ENCODE results near the gene MRPL51. TPM values are rescaled to one million over a fixed set of nuclear protein-coding genes. Genes with fewer than 3 reads are reported as not detected.

Gene MRPL51
- total and polyA plus RNA-seq, 9 of the 15 experiments (the other 6 are each of a cell fraction or from before 2014, with no cell fraction given), result 127 to 727 (median 208) TPM

DNA sequence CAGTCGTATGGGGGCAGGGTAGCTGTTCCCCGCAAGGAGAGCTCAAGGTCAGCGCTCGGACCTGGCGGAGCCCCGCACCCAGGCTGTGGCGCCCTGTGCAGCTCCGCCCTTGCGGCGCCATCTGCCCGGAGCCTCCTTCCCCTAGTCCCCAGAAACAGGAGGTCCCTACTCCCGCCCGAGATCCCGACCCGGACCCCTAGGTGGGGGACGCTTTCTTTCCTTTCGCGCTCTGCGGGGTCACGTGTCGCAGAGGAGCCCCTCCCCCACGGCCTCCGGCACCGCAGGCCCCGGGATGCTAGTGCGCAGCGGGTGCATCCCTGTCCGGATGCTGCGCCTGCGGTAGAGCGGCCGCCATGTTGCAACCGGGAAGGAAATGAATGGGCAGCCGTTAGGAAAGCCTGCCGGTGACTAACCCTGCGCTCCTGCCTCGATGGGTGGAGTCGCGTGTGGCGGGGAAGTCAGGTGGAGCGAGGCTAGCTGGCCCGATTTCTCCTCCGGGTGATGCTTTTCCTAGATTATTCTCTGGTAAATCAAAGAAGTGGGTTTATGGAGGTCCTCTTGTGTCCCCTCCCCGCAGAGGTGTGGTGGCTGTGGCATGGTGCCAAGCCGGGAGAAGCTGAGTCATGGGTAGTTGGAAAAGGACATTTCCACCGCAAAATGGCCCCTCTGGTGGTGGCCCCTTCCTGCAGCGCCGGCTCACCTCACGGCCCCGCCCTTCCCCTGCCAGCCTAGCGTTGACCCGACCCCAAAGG is 42.1 kb upstream of the MRPL51 start (continued):
- TF ChIP-seq, protein P1, sequence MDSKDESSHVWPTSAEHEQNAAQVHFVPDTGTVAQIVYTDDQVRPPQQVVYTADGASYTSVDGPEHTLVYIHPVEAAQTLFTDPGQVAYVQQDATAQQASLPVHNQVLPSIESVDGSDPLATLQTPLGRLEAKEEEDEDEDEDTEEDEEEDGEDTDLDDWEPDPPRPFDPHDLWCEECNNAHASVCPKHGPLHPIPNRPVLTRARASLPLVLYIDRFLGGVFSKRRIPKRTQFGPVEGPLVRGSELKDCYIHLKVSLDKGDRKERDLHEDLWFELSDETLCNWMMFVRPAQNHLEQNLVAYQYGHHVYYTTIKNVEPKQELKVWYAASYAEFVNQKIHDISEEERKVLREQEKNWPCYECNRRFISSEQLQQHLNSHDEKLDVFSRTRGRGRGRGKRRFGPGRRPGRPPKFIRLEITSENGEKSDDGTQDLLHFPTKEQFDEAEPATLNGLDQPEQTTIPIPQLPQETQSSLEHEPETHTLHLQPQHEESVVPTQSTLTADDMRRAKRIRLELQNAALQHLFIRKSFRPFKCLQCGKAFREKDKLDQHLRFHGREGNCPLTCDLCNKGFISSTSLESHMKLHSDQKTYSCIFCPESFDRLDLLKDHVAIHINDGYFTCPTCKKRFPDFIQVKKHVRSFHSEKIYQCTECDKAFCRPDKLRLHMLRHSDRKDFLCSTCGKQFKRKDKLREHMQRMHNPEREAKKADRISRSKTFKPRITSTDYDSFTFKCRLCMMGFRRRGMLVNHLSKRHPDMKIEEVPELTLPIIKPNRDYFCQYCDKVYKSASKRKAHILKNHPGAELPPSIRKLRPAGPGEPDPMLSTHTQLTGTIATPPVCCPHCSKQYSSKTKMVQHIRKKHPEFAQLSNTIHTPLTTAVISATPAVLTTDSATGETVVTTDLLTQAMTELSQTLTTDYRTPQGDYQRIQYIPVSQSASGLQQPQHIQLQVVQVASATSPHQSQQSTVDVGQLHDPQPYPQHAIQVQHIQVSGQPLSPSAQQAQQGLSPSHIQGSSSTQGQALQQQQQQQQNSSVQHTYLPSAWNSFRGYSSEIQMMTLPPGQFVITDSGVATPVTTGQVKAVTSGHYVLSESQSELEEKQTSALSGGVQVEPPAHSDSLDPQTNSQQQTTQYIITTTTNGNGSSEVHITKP (IDR thresholded peaks at IDR 0.05; ENCODE audit: partially characterized antibody), result peak; percentile 64
- TF ChIP-seq SIN3A (IDR thresholded peaks at IDR 0.05; ENCODE audit: borderline replicate concordance in 2 of 2, control insufficient read depth in 1 of 2, low read depth in 2 of 2, low read length in 2 of 2) (peak; percentile 19 to 60; a peak in 1 of 4 replicates), KAT7 (CRISPR knock-in tag; IDR thresholded peaks at IDR 0.05; ENCODE audit: borderline replicate concordance) (0 out of 2 replicates have a peak, but pooled peaks have one; percentile 71), ATF7 (IDR thresholded peaks at IDR 0.05) (peak; percentile 38; the same call in 1 of the 2 replicates), POLR2AphosphoS2 (IDR thresholded peaks at IDR 0.05; ENCODE audit: low read length) (no peak), FOSL1 (tag; conservative IDR thresholded peaks at IDR 0.05) (peak; percentile 41), HMGN3 (IDR thresholded peaks at IDR 0.05; ENCODE audit: borderline replicate concordance, extremely low read depth, insufficient read length, low read depth, low read length) (peak; percentile 41), JUN (IDR thresholded peaks at IDR 0.05; ENCODE audit: borderline replicate concordance, low read depth, low read length) (no peak), JUN (CRISPR knock-in tag; IDR thresholded peaks at IDR 0.05; ENCODE audit: borderline replicate concordance) (no peak), PRPF4 (IDR thresholded peaks at IDR 0.05; ENCODE audit: insufficient read depth, low read depth, low read length, poor library complexity, severe bottlenecking) (peak; percentile 89), ZNF324 (CRISPR knock-in tag; IDR thresholded peaks at IDR 0.05) (no peak), RB1 (IDR thresholded peaks at IDR 0.05; ENCODE audit: low read depth) (peak; percentile 10; the same call in 1 of the 2 replicates), FIP1L1 (IDR thresholded peaks at IDR 0.05; ENCODE audit: low read depth, low read length, poor library complexity, severe bottlenecking) (peak; percentile 83), ZNF165 (CRISPR knock-in tag; IDR thresholded peaks at IDR 0.05; ENCODE audit: borderline replicate concordance) (no peak), SIX5 (IDR thresholded peaks at IDR 0.05; ENCODE audit: borderline replicate concordance in 1 of 2, insufficient read depth in 1 of 2, low read depth in 1 of 2, low read length in 2 of 2) (no peak), NRF1 (conservative IDR thresholded peaks at IDR 0.05 in 1 of 2, IDR thresholded peaks at IDR 0.05 in 1 of 2) (peak; percentile 69 to 76), MYC (IDR thresholded peaks at IDR 0.05; ENCODE audit: low read depth, low read length) (peak; percentile 32; the same call in 1 of the 2 replicates), MYC (CRISPR knock-in tag; IDR thresholded peaks at IDR 0.05; ENCODE audit: borderline replicate concordance, low read depth) (peak; percentile 43; the same call in 1 of the 2 replicates)
- TF ChIP-seq, protein P2, sequence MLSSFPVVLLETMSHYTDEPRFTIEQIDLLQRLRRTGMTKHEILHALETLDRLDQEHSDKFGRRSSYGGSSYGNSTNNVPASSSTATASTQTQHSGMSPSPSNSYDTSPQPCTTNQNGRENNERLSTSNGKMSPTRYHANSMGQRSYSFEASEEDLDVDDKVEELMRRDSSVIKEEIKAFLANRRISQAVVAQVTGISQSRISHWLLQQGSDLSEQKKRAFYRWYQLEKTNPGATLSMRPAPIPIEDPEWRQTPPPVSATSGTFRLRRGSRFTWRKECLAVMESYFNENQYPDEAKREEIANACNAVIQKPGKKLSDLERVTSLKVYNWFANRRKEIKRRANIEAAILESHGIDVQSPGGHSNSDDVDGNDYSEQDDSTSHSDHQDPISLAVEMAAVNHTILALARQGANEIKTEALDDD (IDR thresholded peaks at IDR 0.05), result 0 out of 2 replicates have a peak, but pooled peaks have one; percentile 17
- TF ChIP-seq, protein P3, sequence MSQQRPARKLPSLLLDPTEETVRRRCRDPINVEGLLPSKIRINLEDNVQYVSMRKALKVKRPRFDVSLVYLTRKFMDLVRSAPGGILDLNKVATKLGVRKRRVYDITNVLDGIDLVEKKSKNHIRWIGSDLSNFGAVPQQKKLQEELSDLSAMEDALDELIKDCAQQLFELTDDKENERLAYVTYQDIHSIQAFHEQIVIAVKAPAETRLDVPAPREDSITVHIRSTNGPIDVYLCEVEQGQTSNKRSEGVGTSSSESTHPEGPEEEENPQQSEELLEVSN (IDR thresholded peaks at IDR 0.05; ENCODE audit: borderline replicate concordance in 1 of 2, extremely low read depth in 1 of 2, insufficient read depth in 1 of 2, insufficient read length in 1 of 2, low read depth in 1 of 2, low read length in 1 of 2, poor library complexity in 1 of 2, severe bottlenecking in 1 of 2), result peak in 1 of 2 experiments; percentile 37
